KMS-11 (cell line): Measurements from ENCODE around the gene MACO1.
"Not testable (repeated sequence)": the region's sequence is repeated elsewhere in the genome, so short reads cannot be mapped to it uniquely, and the experiment has no call there.

ENCODE experiments used
- H2AFZ ChIP-seq: fragments of 200-600 bp; sonication (generic); 2 replicates; pipeline ENCODE4 v1.6.1; 2016; ENCODE audit warnings: antibody characterized with exemption, mixed run types, low read depth
- H3K27ac ChIP-seq: fragments of 200-600 bp; sonication (generic); 2 replicates; pipeline ENCODE4 v1.6.1; 2016; ENCODE audit warnings: mild to moderate bottlenecking, mixed run types
- H3K27me3 ChIP-seq: fragments of 200-600 bp; sonication (generic); 2 replicates; pipeline ENCODE4 v1.6.1; 2017; ENCODE audit warnings: mild to moderate bottlenecking, low read depth, mixed run types, moderate library complexity; ENCODE audit not compliant: insufficient read depth
- H3K36me3 ChIP-seq: fragments of 200-600 bp; sonication (generic); 2 replicates; pipeline ENCODE4 v1.6.1; 2017; ENCODE audit warnings: mild to moderate bottlenecking, mixed run types; ENCODE audit not compliant: insufficient read depth
- H3K4me1 ChIP-seq: fragments of 200-600 bp; sonication (generic); 2 replicates; pipeline ENCODE4 v1.6.1; 2016; ENCODE audit warnings: mild to moderate bottlenecking, low read depth, mixed run types; ENCODE audit not compliant: poor library complexity, severe bottlenecking
- H3K4me2 ChIP-seq: fragments of 200-600 bp; sonication (generic); 2 replicates; pipeline ENCODE4 v1.7.0; 2016; ENCODE audit warnings: mild to moderate bottlenecking, mixed run types
- H3K4me3 ChIP-seq: fragments of 200-600 bp; sonication (generic); IDR thresholded peaks from 2 replicates; pipeline ENCODE4 v1.6.1; 2017; ENCODE audit warnings: low read depth, low read length, mixed read lengths; ENCODE audit not compliant: insufficient read depth
- H3K79me2 ChIP-seq: fragments of 200-600 bp; sonication (generic); 2 replicates; pipeline ENCODE4 v1.6.1; 2016; ENCODE audit warnings: low read depth, mixed run types; ENCODE audit not compliant: insufficient read depth
- H3K9ac ChIP-seq: fragments of 200-600 bp; sonication (generic); 2 replicates; pipeline ENCODE4 v1.6.1; 2016; ENCODE audit warnings: mild to moderate bottlenecking, mixed run types
- H4K20me1 ChIP-seq: fragments of 200-600 bp; sonication (generic); 2 replicates; pipeline ENCODE4 v1.6.1; 2016; ENCODE audit warnings: mild to moderate bottlenecking, mixed run types; ENCODE audit not compliant: insufficient read depth
- TF ChIP-seq, protein P1 (sequence below): fragments of 200-600 bp; sonication (generic); conservative IDR thresholded peaks from 2 replicates; pipeline ENCODE4 v1.6.1; 2017; ENCODE audit warnings: low read depth, mild to moderate bottlenecking, antibody characterized with exemption, low read length, moderate library complexity, mixed read lengths

MACO1 gene

DNA sequence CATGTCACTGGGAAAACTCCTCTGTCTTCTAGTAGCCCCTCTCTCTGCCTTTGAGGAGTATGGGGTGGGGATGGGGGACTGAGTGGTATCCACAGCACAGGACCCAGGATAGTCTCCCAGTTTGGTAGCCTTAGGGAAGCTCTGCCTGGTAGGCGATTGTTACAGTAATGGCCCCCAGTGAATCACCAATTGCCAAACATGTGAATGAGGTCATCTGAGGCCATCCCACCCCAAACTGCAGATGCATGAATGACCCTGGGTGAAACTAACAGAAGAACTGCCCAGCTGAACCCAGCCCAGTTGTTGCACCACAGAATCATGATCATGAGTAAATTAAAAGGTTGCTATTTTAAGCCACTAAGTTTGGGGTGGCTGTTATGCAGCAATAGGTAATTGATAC is 16.1 kb upstream of the MACO1 start:
- H3K4me3 ChIP-seq, H2AFZ ChIP-seq, H3K4me1 ChIP-seq, H3K36me3 ChIP-seq, H3K27me3 ChIP-seq, H4K20me1 ChIP-seq, H3K9ac ChIP-seq, H3K79me2 ChIP-seq, H3K27ac ChIP-seq, H3K4me2 ChIP-seq: not testable (repeated sequence)

DNA sequence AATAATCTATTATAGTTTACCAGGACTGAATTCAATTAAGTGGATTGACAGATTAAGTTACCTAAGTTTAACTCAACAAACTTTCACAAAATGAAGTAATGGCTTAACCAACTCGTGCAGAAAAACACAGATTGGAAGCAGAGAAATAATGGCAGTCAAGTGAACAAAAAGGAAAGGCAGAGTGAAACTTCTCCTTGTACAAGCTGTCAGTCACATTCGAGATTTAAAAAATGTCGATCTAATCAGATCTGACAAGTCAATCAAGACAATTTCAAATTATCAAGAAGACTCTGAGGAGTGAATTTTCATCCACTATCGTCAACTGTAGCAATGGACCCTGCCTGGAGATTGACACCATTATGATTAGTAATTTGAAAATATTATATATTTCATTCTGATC is 13.4 kb upstream of the MACO1 start:
- H2AFZ ChIP-seq, H3K4me2 ChIP-seq, H3K9ac ChIP-seq, H4K20me1 ChIP-seq, H3K27me3 ChIP-seq, H3K27ac ChIP-seq, H3K36me3 ChIP-seq, H3K79me2 ChIP-seq, H3K4me1 ChIP-seq, H3K4me3 ChIP-seq: not testable (repeated sequence)

DNA sequence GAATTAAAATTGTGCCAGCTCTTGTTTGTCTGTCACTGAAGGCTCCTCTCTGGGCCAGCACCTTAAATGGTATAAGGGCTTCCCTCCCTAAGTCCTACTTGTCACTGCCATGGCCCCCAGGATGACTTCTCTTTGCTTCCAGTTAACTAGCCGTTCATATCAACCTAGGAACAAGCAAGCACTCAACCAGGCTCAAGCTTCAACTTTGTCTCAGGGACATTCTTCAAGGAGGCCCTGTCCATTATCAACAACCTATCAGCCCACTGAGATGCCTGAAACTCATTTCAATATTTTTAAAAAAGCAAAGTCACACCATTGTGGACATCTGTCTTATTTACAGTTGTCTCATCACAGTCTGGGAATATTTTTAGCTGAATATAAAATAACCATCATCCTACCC is 11.4 kb upstream of the MACO1 start:
- not testable (repeated sequence) for H3K36me3 ChIP-seq, H3K4me3 ChIP-seq, H3K4me1 ChIP-seq, H3K79me2 ChIP-seq, H3K27me3 ChIP-seq, H3K4me2 ChIP-seq, H2AFZ ChIP-seq, H3K9ac ChIP-seq, H4K20me1 ChIP-seq, H3K27ac ChIP-seq

DNA sequence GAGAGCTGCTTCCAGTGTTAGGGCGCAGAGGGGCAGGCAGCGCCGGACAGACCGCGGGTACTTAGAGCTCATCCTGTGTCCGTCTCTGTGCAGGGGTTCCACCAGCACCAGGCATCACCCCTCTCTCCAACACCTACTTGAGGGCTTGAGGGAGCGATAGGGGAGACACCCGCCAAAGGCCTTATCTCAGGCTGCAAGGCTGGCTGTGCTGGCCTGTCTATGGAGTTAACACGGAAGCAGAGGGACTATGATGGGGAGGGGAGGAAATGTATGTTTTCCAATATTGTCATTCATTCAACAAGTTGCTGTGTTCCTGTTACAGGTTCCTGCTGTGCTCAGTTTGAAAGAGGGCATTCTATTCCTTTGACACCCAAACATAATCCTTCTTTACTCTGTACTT is 10.0 kb upstream of the MACO1 start, which contains the start of gene RHCE:
Gene RHCE (minus strand): TSS at position 111 of the 400 bp plus-strand sequence. CDS start 39 bp downstream, at position 72.
- not testable (repeated sequence) for H3K79me2 ChIP-seq, H3K4me3 ChIP-seq, H3K4me1 ChIP-seq, H3K27me3 ChIP-seq, H2AFZ ChIP-seq, H3K4me2 ChIP-seq, H3K27ac ChIP-seq, H4K20me1 ChIP-seq, H3K36me3 ChIP-seq, H3K9ac ChIP-seq

DNA sequence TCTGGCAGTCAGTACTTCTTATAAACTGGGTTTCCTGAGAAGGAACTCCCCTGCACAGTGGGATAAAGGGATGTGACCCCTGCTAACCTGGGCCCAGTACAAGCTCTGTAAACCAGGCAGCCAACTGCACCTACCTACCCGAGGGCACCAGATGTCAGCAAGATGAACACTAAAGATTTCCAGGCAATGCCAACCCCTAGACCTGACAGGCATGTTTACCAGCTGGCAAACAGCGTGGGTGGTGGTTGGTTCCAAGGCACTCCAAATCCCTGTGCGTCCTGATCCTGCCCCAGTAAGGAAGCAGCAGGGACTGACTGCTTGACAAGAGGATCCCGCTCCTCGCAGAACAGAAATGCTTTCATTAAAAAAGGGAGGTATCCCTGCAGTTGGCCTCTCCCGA is 7.5 kb upstream of the MACO1 start:
- not testable (repeated sequence) for H3K27ac ChIP-seq, H3K79me2 ChIP-seq, H3K4me3 ChIP-seq, H3K36me3 ChIP-seq, H3K27me3 ChIP-seq, H4K20me1 ChIP-seq, H3K4me1 ChIP-seq, H3K9ac ChIP-seq, H3K4me2 ChIP-seq, H2AFZ ChIP-seq

DNA sequence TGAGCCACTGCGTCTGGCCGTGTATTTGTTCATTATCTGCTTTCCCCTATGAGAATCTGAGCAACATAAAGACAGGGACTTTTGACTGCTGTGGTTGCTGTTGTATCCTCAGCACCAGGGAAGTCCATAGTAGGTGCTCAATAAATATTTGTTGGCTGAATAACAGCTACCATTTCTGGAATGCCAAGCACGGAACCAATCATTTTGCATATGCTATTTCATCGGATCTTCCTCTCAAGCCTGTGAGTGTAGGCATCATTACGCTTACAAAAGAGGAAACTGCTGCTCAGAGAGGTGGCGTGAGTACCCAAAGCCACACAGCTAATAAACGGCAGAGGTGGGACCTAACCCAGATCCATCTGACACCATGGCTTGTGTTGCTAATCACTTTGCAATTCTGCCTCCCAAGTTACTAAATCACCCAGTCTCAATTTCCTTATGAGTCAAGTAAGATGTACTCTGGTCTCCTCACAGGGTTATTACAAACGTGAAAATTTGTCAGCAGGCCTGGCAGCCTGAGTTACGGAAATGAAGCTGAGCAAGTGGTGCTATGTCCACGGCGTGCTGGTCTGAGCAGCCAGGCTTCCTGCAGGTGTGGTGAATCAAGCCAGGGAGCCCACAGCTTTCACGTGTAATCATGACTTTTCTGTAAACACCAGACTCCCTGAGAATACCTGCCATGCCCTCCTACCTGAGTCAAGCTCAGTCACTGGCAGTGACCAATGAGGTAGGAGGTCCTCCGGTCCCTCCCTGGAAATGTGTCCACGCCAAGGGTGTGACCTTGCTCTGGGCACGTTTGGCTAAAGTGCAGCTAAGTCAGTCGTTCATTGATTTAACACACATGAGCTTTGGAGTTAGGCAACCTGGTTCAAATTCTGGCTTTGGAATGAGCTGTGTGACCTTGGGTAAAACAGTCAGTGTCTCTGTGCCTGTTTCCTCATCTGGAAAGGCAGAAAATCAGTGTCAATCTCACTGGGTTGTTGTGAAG is 5.3 kb upstream of the MACO1 start:
- Histone ChIP-seq H3K4me1 (peaks cover 6% of the 10 kb centered on the region), H2AFZ (no peak overlapping the region), H3K9ac (no peak overlapping the region)

More for the DNA sequence above, 5.3 kb upstream of the MACO1 start:
- no peaks in the 10 kb centered on the region for H3K79me2 ChIP-seq
- no peaks in the 10 kb centered on the region for H3K36me3 ChIP-seq
- H3K27ac ChIP-seq = no peak overlapping the region
- no peak overlapping the region for H3K4me3 ChIP-seq
- no peaks in the 10 kb centered on the region for H4K20me1 ChIP-seq
- no peaks in the 10 kb centered on the region for H3K27me3 ChIP-seq
- H3K4me2 ChIP-seq = no peak overlapping the region
- TF ChIP-seq, protein P1, sequence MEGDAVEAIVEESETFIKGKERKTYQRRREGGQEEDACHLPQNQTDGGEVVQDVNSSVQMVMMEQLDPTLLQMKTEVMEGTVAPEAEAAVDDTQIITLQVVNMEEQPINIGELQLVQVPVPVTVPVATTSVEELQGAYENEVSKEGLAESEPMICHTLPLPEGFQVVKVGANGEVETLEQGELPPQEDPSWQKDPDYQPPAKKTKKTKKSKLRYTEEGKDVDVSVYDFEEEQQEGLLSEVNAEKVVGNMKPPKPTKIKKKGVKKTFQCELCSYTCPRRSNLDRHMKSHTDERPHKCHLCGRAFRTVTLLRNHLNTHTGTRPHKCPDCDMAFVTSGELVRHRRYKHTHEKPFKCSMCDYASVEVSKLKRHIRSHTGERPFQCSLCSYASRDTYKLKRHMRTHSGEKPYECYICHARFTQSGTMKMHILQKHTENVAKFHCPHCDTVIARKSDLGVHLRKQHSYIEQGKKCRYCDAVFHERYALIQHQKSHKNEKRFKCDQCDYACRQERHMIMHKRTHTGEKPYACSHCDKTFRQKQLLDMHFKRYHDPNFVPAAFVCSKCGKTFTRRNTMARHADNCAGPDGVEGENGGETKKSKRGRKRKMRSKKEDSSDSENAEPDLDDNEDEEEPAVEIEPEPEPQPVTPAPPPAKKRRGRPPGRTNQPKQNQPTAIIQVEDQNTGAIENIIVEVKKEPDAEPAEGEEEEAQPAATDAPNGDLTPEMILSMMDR = no peak
